Stimulated activated naive B cell treated with anti-CD40 and anti-IgM and Interleukin-4, amounts not matched to agents 10 μg/mL and 1 μg/mL and 100 μg/mL, for 72 hours (primary cell): ENCODE measurements around the gene WDR7.

ENCODE experiments used
- ATAC-seq, 2 donors: fragments of 150-1000 bp; cut with Tn5 transposase; replicated peaks; 2 replicates each; pipeline ENCODE4 v1.10.0; 2021; ENCODE audit warnings: moderate library complexity in 1 of 2
- DNase-seq: peaks from one replicate; pipeline ENCODE4 v3.0.0; 2021
- H3K27ac Mint-ChIP-seq: one replicate; pipeline ENCODE4 v1.8.0; 2022; ENCODE audit warnings: mild to moderate bottlenecking, mixed read lengths
- H3K27me3 Mint-ChIP-seq, 2 donors: one replicate each; pipeline ENCODE4 v1.8.0; 2022; ENCODE audit warnings: mixed read lengths in 2 of 2
- H3K36me3 Mint-ChIP-seq, 2 donors: one replicate each; pipeline ENCODE4 v1.8.0; 2022; ENCODE audit warnings: mixed read lengths in 2 of 2, mild to moderate bottlenecking in 1 of 2
- H3K4me1 Mint-ChIP-seq, 2 donors: one replicate each; pipeline ENCODE4 v1.8.0; 2022; ENCODE audit warnings: mixed read lengths in 2 of 2, mild to moderate bottlenecking in 1 of 2
- H3K4me3 Mint-ChIP-seq, 2 donors: one replicate each; pipeline ENCODE4 v1.8.0; 2022; ENCODE audit warnings: mild to moderate bottlenecking in 2 of 2, mixed read lengths in 2 of 2, moderate library complexity in 1 of 2
- H3K9me3 Mint-ChIP-seq, 2 donors: one replicate each; pipeline ENCODE4 v1.8.0; 2022; ENCODE audit warnings: mixed read lengths in 2 of 2, mild to moderate bottlenecking in 1 of 2

Gene WDR7

GRCh38 chr18:56878711-56879110 lies 227.6 kb downstream of the WDR7 start:
- Mint-ChIP-seq H3K27ac (no peak overlapping the region), H3K4me3 (no peak overlapping the region), H3K9me3 (no peaks in the 10 kb centered on the region), H3K4me1 (no peaks in the 10 kb centered on the region), H3K27me3 (no peaks in the 10 kb centered on the region), H3K36me3 (peaks cover 8 to 27% of the 10 kb centered on the region in 2 donors)
- no peak for DNase-seq
- no peak for ATAC-seq

DNA sequence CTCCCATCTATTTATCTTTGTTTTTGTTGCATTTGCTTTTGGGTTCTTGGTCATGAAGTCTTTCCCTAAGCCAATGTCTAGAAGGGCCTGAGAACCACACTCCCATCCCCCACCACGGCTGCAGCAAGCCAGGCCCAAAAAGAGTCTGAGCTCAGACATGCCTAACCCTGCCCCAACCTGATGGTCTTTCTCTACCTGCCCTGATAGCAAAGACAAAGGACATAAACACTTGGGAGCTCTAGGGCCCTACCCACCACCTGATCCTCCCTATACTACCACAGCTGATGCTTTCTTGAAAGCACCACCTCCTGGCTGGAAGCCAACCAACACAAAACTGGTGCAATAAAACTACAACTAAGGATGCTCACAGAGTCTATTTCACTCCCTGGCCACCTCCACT lies 233.4 kb downstream of the WDR7 start:
- no peaks in the 10 kb centered on the region for H3K27me3 Mint-ChIP-seq
- no peaks in the 10 kb centered on the region for H3K4me1 Mint-ChIP-seq
- H3K4me3 Mint-ChIP-seq, result no peak overlapping the region
- no peak for ATAC-seq
- H3K27ac Mint-ChIP-seq, result no peak overlapping the region
- peaks cover 30 to 48% of the 10 kb centered on the region in 2 donors for H3K36me3 Mint-ChIP-seq
- peaks cover 2 to 3% of the 10 kb centered on the region in 2 donors for H3K9me3 Mint-ChIP-seq
- no peak for DNase-seq

DNA sequence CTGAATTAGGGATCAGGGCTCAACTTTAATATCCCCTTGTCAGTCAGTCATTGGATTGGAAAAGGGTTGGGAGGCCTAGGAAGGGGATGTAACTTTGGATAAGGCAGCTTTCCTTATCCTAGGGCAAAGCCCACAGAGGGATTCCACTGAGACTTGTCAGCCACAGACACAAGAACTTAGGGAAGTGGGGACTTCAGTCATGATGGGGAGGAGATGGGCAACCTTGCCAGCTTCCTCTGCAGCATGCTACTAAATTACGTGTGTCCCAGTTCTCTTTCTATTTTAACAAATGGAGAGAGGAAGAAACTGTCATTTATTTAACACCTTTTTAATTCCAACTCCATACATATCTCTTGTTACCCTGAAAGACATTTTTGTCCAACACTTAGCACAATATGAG lies 237.8 kb downstream of the WDR7 start:
- H3K27ac Mint-ChIP-seq, result no peak overlapping the region

GRCh38 chr18:56889621-56890020 lies 238.5 kb downstream of the WDR7 start:
- DNase-seq (no peak), ATAC-seq (no peak)
- Mint-ChIP-seq H3K36me3 (peaks cover 22 to 23% of the 10 kb centered on the region in 2 donors), H3K4me3 (no peak overlapping the region), H3K4me1 (no peaks in the 10 kb centered on the region), H3K9me3 (peaks cover 0 to 3% of the 10 kb centered on the region in 2 donors), H3K27ac (no peak overlapping the region), H3K27me3 (no peaks in the 10 kb centered on the region)

More for the DNA sequence above, 237.8 kb downstream of the WDR7 start:
- ATAC-seq, result no peak
- H3K4me3 Mint-ChIP-seq, result no peak overlapping the region
- DNase-seq, result no peak
- H3K36me3 Mint-ChIP-seq, result peaks cover 25 to 26% of the 10 kb centered on the region in 2 donors
- no peaks in the 10 kb centered on the region for H3K27me3 Mint-ChIP-seq
- H3K9me3 Mint-ChIP-seq, result peaks cover 2 to 3% of the 10 kb centered on the region in 2 donors
- H3K4me1 Mint-ChIP-seq, result no peaks in the 10 kb centered on the region

DNA sequence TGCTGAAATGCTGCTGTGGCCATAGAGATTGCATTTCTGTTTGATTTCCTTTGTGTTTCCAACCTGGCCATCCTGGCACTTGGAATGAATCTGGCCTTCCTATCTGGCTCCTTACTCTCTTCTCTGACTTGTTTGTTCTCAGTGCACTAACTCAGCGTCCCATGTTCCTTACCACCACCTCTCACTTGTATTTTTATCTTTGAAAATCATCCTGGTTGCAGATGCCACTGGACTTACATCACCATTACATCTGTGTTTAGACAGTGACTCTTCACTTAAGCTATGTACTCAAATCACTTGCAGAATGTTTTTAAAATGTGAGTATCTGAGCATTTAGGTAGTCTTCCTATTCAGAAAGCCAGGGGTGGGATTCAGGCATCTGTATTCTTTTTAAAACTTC lies 239.5 kb downstream of the WDR7 start:
- Mint-ChIP-seq H3K36me3 (peaks cover 15 to 19% of the 10 kb centered on the region in 2 donors), H3K27me3 (no peaks in the 10 kb centered on the region), H3K27ac (no peak overlapping the region), H3K9me3 (peaks cover 0 to 3% of the 10 kb centered on the region in 2 donors), H3K4me1 (no peaks in the 10 kb centered on the region), H3K4me3 (no peak overlapping the region)
- DNase-seq (no peak), ATAC-seq (no peak)

DNA sequence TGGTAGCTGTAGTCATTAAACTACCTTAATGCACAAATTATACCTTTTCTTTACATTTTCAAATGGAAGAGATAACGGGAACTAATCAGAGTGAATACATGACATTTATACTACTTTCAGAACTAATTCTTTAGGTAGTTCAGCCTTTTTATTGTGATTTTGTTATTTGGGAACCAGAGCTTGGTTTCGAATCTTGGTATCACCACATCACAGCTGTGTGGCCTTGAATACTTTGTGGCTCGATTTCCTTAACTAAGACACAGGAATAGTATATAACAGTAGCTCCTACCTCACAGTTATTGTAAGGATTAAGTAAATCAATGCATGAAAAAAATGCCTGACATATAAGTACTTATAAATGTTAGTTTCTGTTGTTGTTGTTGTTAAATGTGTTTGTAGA lies 240.0 kb downstream of the WDR7 start:
- H3K4me1 Mint-ChIP-seq, result no peaks in the 10 kb centered on the region
- no peak overlapping the region for H3K4me3 Mint-ChIP-seq
- no peaks in the 10 kb centered on the region for H3K9me3 Mint-ChIP-seq
- DNase-seq (no peak), ATAC-seq (no peak)
- no peak overlapping the region for H3K27ac Mint-ChIP-seq
- H3K27me3 Mint-ChIP-seq, result no peaks in the 10 kb centered on the region
- peaks cover 12 to 16% of the 10 kb centered on the region in 2 donors for H3K36me3 Mint-ChIP-seq

DNA sequence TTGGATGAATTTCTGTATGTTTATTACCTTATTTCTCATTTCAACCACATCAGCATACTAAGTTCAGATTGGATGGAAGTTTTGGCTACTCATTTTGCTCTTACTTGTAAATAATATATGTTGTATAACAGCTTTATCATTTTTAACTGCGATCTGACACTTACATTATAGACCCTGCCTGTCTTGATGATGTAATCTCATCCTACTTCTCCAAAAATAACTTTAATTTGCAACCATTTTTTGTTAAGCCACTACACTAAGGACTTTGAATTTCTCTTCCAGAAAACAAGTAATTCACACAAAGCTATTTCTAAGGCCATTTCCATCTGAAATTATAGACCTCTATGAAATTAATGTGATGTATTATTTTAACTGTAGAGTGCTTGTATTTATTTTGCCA lies 240.7 kb downstream of the WDR7 start:
- H3K4me1 Mint-ChIP-seq, result no peaks in the 10 kb centered on the region
- peaks cover 12 to 13% of the 10 kb centered on the region in 2 donors for H3K36me3 Mint-ChIP-seq
- H3K27me3 Mint-ChIP-seq, result no peaks in the 10 kb centered on the region
- no peak overlapping the region for H3K4me3 Mint-ChIP-seq
- DNase-seq (no peak), ATAC-seq (no peak)
- H3K27ac Mint-ChIP-seq, result no peak overlapping the region
- no peaks in the 10 kb centered on the region for H3K9me3 Mint-ChIP-seq

DNA sequence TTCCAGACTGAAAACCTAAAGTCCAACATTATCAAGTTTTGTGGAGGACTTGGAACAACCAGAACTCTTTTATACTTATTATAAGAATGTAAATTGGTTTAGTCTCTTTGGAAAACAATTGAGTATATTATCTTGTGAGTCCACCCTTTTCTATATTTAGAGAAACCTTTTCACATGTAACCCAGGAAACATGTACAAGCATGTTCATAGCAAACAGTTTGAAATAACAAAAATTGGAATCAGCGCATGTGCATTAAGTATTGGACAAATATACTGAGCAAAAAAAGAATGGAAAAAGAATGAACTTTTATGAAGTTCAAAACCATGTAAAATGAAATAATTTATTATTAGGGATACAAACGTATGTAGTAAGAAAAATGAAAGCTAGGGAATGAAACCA lies 246.0 kb downstream of the WDR7 start:
- peaks cover 2 to 6% of the 10 kb centered on the region in 2 donors for H3K36me3 Mint-ChIP-seq
- H3K4me1 Mint-ChIP-seq, result no peaks in the 10 kb centered on the region
- H3K4me3 Mint-ChIP-seq, result no peak overlapping the region
- H3K27me3 Mint-ChIP-seq, result no peaks in the 10 kb centered on the region
- no peaks in the 10 kb centered on the region for H3K9me3 Mint-ChIP-seq
- DNase-seq (no peak), ATAC-seq (no peak)
- H3K27ac Mint-ChIP-seq, result no peak overlapping the region

DNA sequence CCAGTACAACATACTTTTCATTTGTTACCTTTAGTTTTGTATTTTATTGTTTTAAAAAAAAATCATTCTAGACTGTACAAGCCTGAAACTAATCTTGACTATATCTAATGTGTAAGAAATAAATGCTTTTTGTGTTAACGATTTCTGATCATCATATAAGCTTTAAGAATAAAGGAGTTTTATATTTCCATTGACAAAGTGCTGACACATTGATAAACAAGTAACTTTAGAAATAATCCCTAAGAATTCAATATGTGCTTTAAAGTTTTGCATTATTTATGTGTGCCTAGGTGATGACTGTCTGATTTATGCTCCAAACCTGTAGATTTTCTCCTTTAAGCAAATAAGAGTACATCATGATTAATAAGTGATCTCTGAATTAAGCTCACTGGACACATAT lies 248.5 kb downstream of the WDR7 start:
- Mint-ChIP-seq H3K27ac (no peak overlapping the region), H3K9me3 (no peaks in the 10 kb centered on the region), H3K36me3 (peaks cover 1 to 2% of the 10 kb centered on the region in 2 donors), H3K27me3 (no peaks in the 10 kb centered on the region), H3K4me3 (no peak overlapping the region), H3K4me1 (no peaks in the 10 kb centered on the region)
- no peak for ATAC-seq
- DNase-seq, result no peak

- Mint-ChIP-seq H3K9me3 (no peaks in the 10 kb centered on the region), H3K27ac (no peak overlapping the region), H3K27me3 (no peaks in the 10 kb centered on the region), H3K4me1 (no peaks in the 10 kb centered on the region), H3K4me3 (no peak overlapping the region), H3K36me3 (peaks cover 3 to 4% of the 10 kb centered on the region in 2 donors)
- ATAC-seq (no peak), DNase-seq (no peak)
These were observed 249.3 kb downstream of the WDR7 start for GRCh38 chr18:56900195-56901094.

DNA sequence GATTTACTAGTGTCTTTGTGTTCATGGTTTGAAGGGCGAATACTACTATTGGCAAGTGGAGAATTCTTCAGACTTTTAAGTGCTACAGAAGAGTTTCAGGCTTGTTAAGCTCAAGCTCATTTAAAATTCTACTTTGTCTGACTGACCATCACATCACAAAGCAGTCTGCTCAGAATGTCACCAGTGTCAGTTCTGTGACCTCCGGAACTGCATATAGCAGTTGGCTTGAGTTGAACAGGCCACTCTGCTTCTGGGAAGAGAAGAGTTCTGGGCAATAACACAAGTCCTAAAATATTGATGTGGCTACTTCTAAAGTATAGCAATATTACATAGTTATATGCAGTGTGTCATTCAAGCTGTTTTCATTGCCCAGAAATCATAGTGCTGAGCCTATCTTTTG lies 250.8 kb downstream of the WDR7 start:
- no peaks in the 10 kb centered on the region for H3K27me3 Mint-ChIP-seq
- no peak overlapping the region for H3K4me3 Mint-ChIP-seq
- DNase-seq (no peak), ATAC-seq (no peak)
- H3K27ac Mint-ChIP-seq, result no peak overlapping the region
- H3K4me1 Mint-ChIP-seq, result no peaks in the 10 kb centered on the region
- H3K36me3 Mint-ChIP-seq, result peaks cover 7% of the 10 kb centered on the region in 2 donors
- no peaks in the 10 kb centered on the region for H3K9me3 Mint-ChIP-seq

- H3K27ac Mint-ChIP-seq, result no peak overlapping the region
- no peak for DNase-seq
- H3K4me3 Mint-ChIP-seq, result no peak overlapping the region
- H3K9me3 Mint-ChIP-seq, result no peaks in the 10 kb centered on the region
- no peaks in the 10 kb centered on the region for H3K4me1 Mint-ChIP-seq
- H3K36me3 Mint-ChIP-seq, result peaks cover 7% of the 10 kb centered on the region in 2 donors
- ATAC-seq, result no peak
- no peaks in the 10 kb centered on the region for H3K27me3 Mint-ChIP-seq
These were observed 251.5 kb downstream of the WDR7 start for GRCh38 chr18:56902653-56903052.

- DNase-seq (no peak), ATAC-seq (no peak)
- no peak overlapping the region for H3K27ac Mint-ChIP-seq
- H3K4me1 Mint-ChIP-seq, result no peaks in the 10 kb centered on the region
- no peaks in the 10 kb centered on the region for H3K27me3 Mint-ChIP-seq
- H3K4me3 Mint-ChIP-seq, result no peak overlapping the region
- no peaks in the 10 kb centered on the region for H3K9me3 Mint-ChIP-seq
- peaks cover 7% of the 10 kb centered on the region in 2 donors for H3K36me3 Mint-ChIP-seq
These were observed 252.5 kb downstream of the WDR7 start for GRCh38 chr18:56903686-56904085.

DNA sequence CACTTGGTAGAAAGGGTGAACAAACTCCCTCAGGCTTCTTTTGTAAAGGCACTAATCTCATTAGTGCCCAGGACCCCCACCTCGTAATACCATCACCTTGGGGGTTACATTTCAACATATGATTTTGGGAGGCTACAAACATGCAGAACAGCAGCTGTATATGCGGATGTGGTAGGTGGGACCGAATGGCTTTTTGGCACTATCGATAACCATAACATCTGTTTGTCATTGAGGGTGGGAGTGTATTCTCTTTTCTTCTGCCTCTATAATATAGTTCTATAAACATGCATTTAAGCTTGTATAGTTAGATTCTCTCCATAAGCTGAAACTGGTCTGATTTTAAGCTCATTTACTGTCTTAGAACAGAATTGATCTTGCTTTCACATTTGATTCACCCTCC lies 256.6 kb downstream of the WDR7 start:
- DNase-seq, result no peak
- no peak for ATAC-seq
- no peak overlapping the region for H3K27ac Mint-ChIP-seq

GRCh38 chr18:56910237-56910636 lies 259.1 kb downstream of the WDR7 start:
- ATAC-seq, result no peak
- Mint-ChIP-seq H3K36me3 (peaks cover 12 to 21% of the 10 kb centered on the region in 2 donors), H3K4me3 (no peak overlapping the region), H3K27ac (no peak overlapping the region), H3K27me3 (no peaks in the 10 kb centered on the region), H3K4me1 (no peaks in the 10 kb centered on the region), H3K9me3 (peaks cover 0 to 1% of the 10 kb centered on the region in 2 donors)
- DNase-seq, result no peak

More for the DNA sequence above, 256.6 kb downstream of the WDR7 start:
- no peak overlapping the region for H3K4me3 Mint-ChIP-seq
- peaks cover 0 to 1% of the 10 kb centered on the region in 2 donors for H3K9me3 Mint-ChIP-seq
- no peaks in the 10 kb centered on the region for H3K4me1 Mint-ChIP-seq
- peaks cover 11 to 14% of the 10 kb centered on the region in 2 donors for H3K36me3 Mint-ChIP-seq
- no peaks in the 10 kb centered on the region for H3K27me3 Mint-ChIP-seq
